Left ventricle myocardium inferior (tissue), 1 donor: Measurements from ENCODE around the gene CBLC. TPM values are rescaled to one million over a fixed set of nuclear protein-coding genes. Genes with fewer than 3 reads are reported as not detected.
A peak's percentile ranks its signal among the peaks of the same experiment; 100 is the strongest.
"Not testable (repeated sequence)": the region's sequence is repeated elsewhere in the genome, so short reads cannot be mapped to it uniquely, and the experiment has no call there.

Experiments
- DNase-seq: peaks from one replicate; pipeline ENCODE4 v3.0.0-alpha.2; 2020
- H3K27ac ChIP-seq: fragments of 200-600 bp; replicated peaks from 2 replicates; pipeline ENCODE4 v1.8.0; 2021
- H3K27me3 ChIP-seq: fragments of 200-600 bp; 2 replicates; pipeline ENCODE4 v1.8.0; 2021; ENCODE audit warnings: low read depth
- H3K36me3 ChIP-seq: fragments of 200-600 bp; 2 replicates; pipeline ENCODE4 v1.8.0; 2021
- H3K4me1 ChIP-seq: fragments of 200-600 bp; 2 replicates; pipeline ENCODE4 v1.8.0; 2021
- H3K4me3 ChIP-seq: fragments of 200-600 bp; 2 replicates; pipeline ENCODE4 v1.8.0; 2021; ENCODE audit warnings: mild to moderate bottlenecking, moderate library complexity
- H3K9me3 ChIP-seq: fragments of 200-600 bp; replicated peaks from 2 replicates; pipeline ENCODE4 v1.8.0; 2021
- CTCF ChIP-seq: fragments of 200-600 bp; IDR thresholded peaks from 2 replicates; pipeline ENCODE4 v1.8.0; 2021; ENCODE audit warnings: antibody characterized with exemption, mild to moderate bottlenecking, borderline replicate concordance
- intact Hi-C: fragments of 100-400 bp; cut with micrococcal nuclease; formaldehyde crosslinking; loops from one replicate; pipeline ENCODE4 v1.11.0; 2022
- total RNA-seq: library from RNA; stranded (reverse); fragmentation: NEBNext Ultra II Directional; extraction: Animal tissue kit (Norgen Biotek cat#: 25700); gene quantifications from one replicate; pipeline ENCODE4 v1.2.1, GENCODE V29; 2021
- donor health status: DM: no; HTN: yes; CAD: no; lungs with severe emphysema.

CBLC gene
- total RNA-seq, 1 donor from 2014 or later: not detected

GRCh38 chr19:44762038-44762437 is 15.7 kb upstream of the CBLC start:
- no peak for DNase-seq
- Histone ChIP-seq H3K9me3 (no peaks in the 10 kb centered on the region), H3K27ac (no peak overlapping the region), H3K4me1 (peaks cover 22% of the 10 kb centered on the region), H3K27me3 (no peaks in the 10 kb centered on the region), H3K4me3 (no peak overlapping the region), H3K36me3 (peaks cover 27% of the 10 kb centered on the region)
- intact Hi-C loops: no loop called here
- TF ChIP-seq CTCF: no peak

- H3K27ac ChIP-seq: no peak overlapping the region
- DNase-seq: no peak
- H3K27me3 ChIP-seq: no peaks in the 10 kb centered on the region
- no peaks in the 10 kb centered on the region for H3K4me1 ChIP-seq
- no peak overlapping the region for H3K4me3 ChIP-seq
- intact Hi-C loops: no loop called here
- peaks cover 7% of the 10 kb centered on the region for H3K36me3 ChIP-seq
- no peak for TF ChIP-seq CTCF
- peaks cover 6% of the 10 kb centered on the region for H3K9me3 ChIP-seq
Observed at GRCh38 chr19:44765033-44765948, 12.4 kb upstream of the CBLC start.

GRCh38 chr19:44765949-44766335 is 11.7 kb upstream of the CBLC start:
- Histone ChIP-seq H3K4me1 (no peaks in the 10 kb centered on the region), H3K36me3 (peaks cover under 1% of the 10 kb centered on the region), H3K4me3 (no peak overlapping the region), H3K27ac (no peak overlapping the region), H3K9me3 (peaks cover 6% of the 10 kb centered on the region), H3K27me3 (no peaks in the 10 kb centered on the region)
- intact Hi-C loops: no loop called here
- no peak for DNase-seq
- TF ChIP-seq CTCF: no peak

GRCh38 chr19:44767295-44768180 is 10.2 kb upstream of the CBLC start:
- no peak overlapping the region for H3K27ac ChIP-seq
- H3K36me3 ChIP-seq: no peaks in the 10 kb centered on the region
- no peak for TF ChIP-seq CTCF
- intact Hi-C loops: no loop called here
- peaks cover 6% of the 10 kb centered on the region for H3K9me3 ChIP-seq
- H3K4me1 ChIP-seq: no peaks in the 10 kb centered on the region
- DNase-seq: no peak
- no peak overlapping the region for H3K4me3 ChIP-seq
- H3K27me3 ChIP-seq: peaks cover 3% of the 10 kb centered on the region

- intact Hi-C loops: loop anchor here (5.0 kb wide), 1 partner anchor 48 kb away; no protein-coding TSS in a partner anchor
- Histone ChIP-seq H3K36me3 (no peaks in the 10 kb centered on the region), H3K27me3 (peaks cover 4% of the 10 kb centered on the region), H3K27ac (no peak overlapping the region), H3K4me3 (no peak overlapping the region), H3K4me1 (no peaks in the 10 kb centered on the region), H3K9me3 (peaks cover 6% of the 10 kb centered on the region)
- DNase-seq: peak; percentile 86
- peak; percentile 88 for TF ChIP-seq CTCF
Observed at GRCh38 chr19:44770550-44771257, 7.0 kb upstream of the CBLC start.

- intact Hi-C loops: loop anchor here (5.0 kb wide), 1 partner anchor 50 kb away; no protein-coding TSS in a partner anchor
- peaks cover 11% of the 10 kb centered on the region for H3K27me3 ChIP-seq
- not testable (repeated sequence) for H3K9me3 ChIP-seq, H3K36me3 ChIP-seq, H3K4me3 ChIP-seq, DNase-seq, H3K27ac ChIP-seq, H3K4me1 ChIP-seq
Observed at GRCh38 chr19:44772144-44772543, 5.5 kb upstream of the CBLC start.
